Mesenchymal stem cell (in vitro differentiated cells and primary cell): Measurements from ENCODE around the gene PTPA.

Experiments used
- DNase-seq: peaks from one replicate; pipeline ENCODE4 v3.0.0-alpha.2; 2013
- H2AFZ ChIP-seq: one replicate; pipeline ENCODE4 v1.6.1; 2013; ENCODE audit warnings: low read depth, mild to moderate bottlenecking, control low read depth, inconsistent platforms, low read length, moderate library complexity
- H2AK5ac ChIP-seq: 2 replicates; pipeline ENCODE4 v1.6.1; 2013; ENCODE audit warnings: low read length, moderate library complexity, mild to moderate bottlenecking, inconsistent platforms; ENCODE audit not compliant: severe bottlenecking
- H2BK120ac ChIP-seq: one replicate; pipeline ENCODE4 v1.6.1; 2013; ENCODE audit warnings: low read depth, mild to moderate bottlenecking, inconsistent platforms, low read length, moderate library complexity
- H2BK12ac ChIP-seq, 2 experiments: one replicate each; pipeline ENCODE4 v1.6.1; 2013; ENCODE audit warnings: inconsistent platforms in 2 of 2, low read length in 2 of 2, mild to moderate bottlenecking in 2 of 2, moderate library complexity in 2 of 2, control low read depth in 1 of 2
- H2BK15ac ChIP-seq: one replicate; pipeline ENCODE4 v1.6.1; 2013; ENCODE audit warnings: mild to moderate bottlenecking, low read depth, inconsistent platforms; ENCODE audit not compliant: poor library complexity, severe bottlenecking
- H2BK5ac ChIP-seq: 2 replicates; pipeline ENCODE4 v1.6.1; 2013; ENCODE audit warnings: low read depth, mild to moderate bottlenecking, low read length, control low read depth, inconsistent platforms; ENCODE audit not compliant: poor library complexity, severe bottlenecking
- H3K14ac ChIP-seq, 2 experiments: one replicate each; pipeline ENCODE4 v1.6.1; 2013; ENCODE audit warnings: inconsistent platforms in 2 of 2, low read length in 2 of 2, control low read depth in 1 of 2, mild to moderate bottlenecking in 1 of 2, moderate library complexity in 1 of 2
- H3K18ac ChIP-seq, 2 experiments: one replicate each; pipeline ENCODE4 v1.6.1; 2013; ENCODE audit warnings: inconsistent platforms in 2 of 2, low read length in 2 of 2, control low read depth in 1 of 2, low read depth in 1 of 2, mild to moderate bottlenecking in 1 of 2
- H3K23ac ChIP-seq, 2 experiments: one replicate each; pipeline ENCODE4 v1.6.1; 2013; ENCODE audit warnings: inconsistent platforms in 2 of 2, low read length in 2 of 2, mild to moderate bottlenecking in 2 of 2, moderate library complexity in 2 of 2, control low read depth in 1 of 2
- H3K27ac ChIP-seq: 2 replicates; pipeline ENCODE4 v1.5.1; 2013; ENCODE audit warnings: mild to moderate bottlenecking, moderate library complexity, low read length, control low read depth, inconsistent platforms; ENCODE audit not compliant: poor library complexity, severe bottlenecking
- H3K27me3 ChIP-seq, 2 experiments: 2 replicates each; pipeline versions ENCODE4 v1.6.1 to v1.7.0; 2013; ENCODE audit warnings: low read length in 2 of 2, mild to moderate bottlenecking in 2 of 2, moderate library complexity in 2 of 2, control low read depth in 1 of 2, inconsistent platforms in 1 of 2; ENCODE audit not compliant: control insufficient read depth in 1 of 2, insufficient read depth in 1 of 2
- H3K36me3 ChIP-seq, 2 experiments: 2 replicates each; pipeline versions ENCODE4 v1.6.1 to v1.7.0; 2013; ENCODE audit warnings: low read length in 2 of 2, control low read depth in 1 of 2, inconsistent platforms in 1 of 2, low read depth in 1 of 2, mild to moderate bottlenecking in 1 of 2; ENCODE audit not compliant: insufficient read depth in 2 of 2, control insufficient read depth in 1 of 2
- H3K4ac ChIP-seq, 2 experiments: one replicate each; pipeline ENCODE4 v1.6.1; 2013; ENCODE audit warnings: inconsistent platforms in 2 of 2, low read length in 2 of 2, mild to moderate bottlenecking in 2 of 2, moderate library complexity in 2 of 2, control low read depth in 1 of 2, low read depth in 1 of 2
- H3K4me1 ChIP-seq: 2 replicates; pipeline ENCODE4 v1.6.1; 2013; ENCODE audit warnings: low read depth, low read length, control low read depth; ENCODE audit not compliant: control insufficient read depth, insufficient read depth
- H3K4me2 ChIP-seq: 2 replicates; pipeline ENCODE4 v1.6.1; 2013; ENCODE audit warnings: low read length, mild to moderate bottlenecking, inconsistent platforms; ENCODE audit not compliant: poor library complexity, severe bottlenecking
- H3K4me3 ChIP-seq, 2 experiments: 2 replicates each; pipeline versions ENCODE4 v1.5.1 to v1.7.0; 2013; ENCODE audit warnings: low read length in 2 of 2, mild to moderate bottlenecking in 2 of 2, control low read depth in 1 of 2, low read depth in 1 of 2; ENCODE audit not compliant: insufficient read depth in 1 of 2
- H3K79me1 ChIP-seq: replicated peaks from 2 replicates; pipeline ENCODE4 v1.6.1; 2013; ENCODE audit warnings: mild to moderate bottlenecking, control low read depth, low read length, inconsistent platforms; ENCODE audit not compliant: poor library complexity, severe bottlenecking
- H3K9ac ChIP-seq: 2 replicates; pipeline ENCODE4 v1.7.0; 2013; ENCODE audit warnings: mild to moderate bottlenecking, low read length, moderate library complexity
- H3K9me3 ChIP-seq: 2 replicates; pipeline ENCODE4 v1.7.0; 2013; ENCODE audit warnings: mild to moderate bottlenecking, low read length; ENCODE audit not compliant: control insufficient read depth
- H4K8ac ChIP-seq: one replicate; pipeline ENCODE4 v1.6.1; 2013; ENCODE audit warnings: inconsistent platforms, mild to moderate bottlenecking, low read length, moderate library complexity
- H4K91ac ChIP-seq: one replicate; pipeline ENCODE4 v1.6.1; 2013; ENCODE audit warnings: mild to moderate bottlenecking, low read length, inconsistent platforms
- WGBS: methylation state at CpG from one replicate; pipeline ENCODE4 v1.1.7; 2013; ENCODE audit warnings: mixed read lengths; 5-methylcytosine and 5-hydroxymethylcytosine counted together

The PTPA gene

DNA sequence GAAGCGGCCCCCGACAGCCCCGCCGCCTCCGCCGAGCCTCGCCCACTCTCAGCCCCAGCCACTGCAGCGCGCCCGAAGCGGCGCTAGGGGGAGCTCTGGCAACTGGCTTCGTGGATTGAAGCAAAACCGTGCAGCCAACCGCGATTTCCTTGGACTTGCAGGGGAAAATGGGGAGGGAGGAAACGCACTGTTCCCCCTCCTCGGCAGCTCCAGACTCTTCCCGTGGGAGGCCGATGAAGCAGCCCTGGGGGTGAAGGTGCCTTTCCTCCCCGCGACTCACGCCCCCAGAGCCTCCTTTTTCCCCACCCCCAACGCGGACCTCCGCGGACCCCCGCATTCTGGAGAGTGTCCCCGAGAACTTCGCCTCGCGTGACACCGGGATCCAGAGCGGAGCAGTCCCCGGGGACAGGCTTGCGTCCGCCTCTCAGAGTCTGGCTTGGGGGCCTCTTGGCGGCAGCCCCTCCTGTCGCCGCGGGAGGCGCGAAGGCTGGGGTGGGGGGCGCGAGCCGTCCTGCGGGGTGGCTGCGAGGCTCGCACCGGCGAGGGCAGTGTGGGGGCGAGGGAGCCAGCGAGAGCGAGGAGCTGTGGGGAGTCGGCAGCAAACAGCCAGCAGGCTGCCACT, 63.0 kb downstream of the PTPA start:
- H3K27me3 ChIP-seq, result no peaks in the 10 kb centered on the region
- H2BK15ac ChIP-seq, result peak overlapping the region; percentile 98
- peak overlapping the region; percentile 100 for H3K18ac ChIP-seq
- H3K4me1 ChIP-seq, result peaks cover 36% of the 10 kb centered on the region
- H2BK12ac ChIP-seq, result peak overlapping the region; percentile 79
- peak overlapping the region; percentile 9 to 99 for H3K14ac ChIP-seq
- H3K4me2 ChIP-seq, result peak overlapping the region; percentile 91
- H3K9ac ChIP-seq, result peak overlapping the region; percentile 98
- peak overlapping the region; percentile 97 for H3K27ac ChIP-seq
- peak overlapping the region; percentile 63 to 82 for H3K4me3 ChIP-seq
- peak overlapping the region; percentile 100 for H4K91ac ChIP-seq
- peak overlapping the region; percentile 100 for H2BK120ac ChIP-seq
- H3K79me1 ChIP-seq, result peaks cover 6% of the 10 kb centered on the region
- peak; percentile 94 for DNase-seq
- peak overlapping the region; percentile 95 for H2AK5ac ChIP-seq
- no peaks in the 10 kb centered on the region for H3K9me3 ChIP-seq
- no peak overlapping the region for H2AFZ ChIP-seq
- WGBS, result under 1% methylated on average over 47 of the region's 55 CpGs
- H4K8ac ChIP-seq, result peak overlapping the region; percentile 99
- H3K23ac ChIP-seq, result peak overlapping the region; percentile 74 to 75
- peaks cover 0 to 6% of the 10 kb centered on the region in 2 experiments for H3K36me3 ChIP-seq
- H3K4ac ChIP-seq, result peak overlapping the region; percentile 98 to 99
- H2BK5ac ChIP-seq, result peak overlapping the region; percentile 99

- Histone ChIP-seq H3K4me2 (peak overlapping the region; percentile 91), H3K4me1 (peaks cover 36% of the 10 kb centered on the region), H2AFZ (no peak overlapping the region), H3K27ac (peak overlapping the region; percentile 97), H3K18ac (peak overlapping the region; percentile 100), H3K4ac (peak overlapping the region; percentile 99), H2AK5ac (peak overlapping the region; percentile 95), H3K9me3 (no peaks in the 10 kb centered on the region), H2BK120ac (peak overlapping the region; percentile 100), H3K36me3 (peaks cover 0 to 6% of the 10 kb centered on the region in 2 experiments), H3K9ac (peak overlapping the region; percentile 98), H4K91ac (peak overlapping the region; percentile 100), H2BK12ac (peak overlapping the region; percentile 88 to 89), H3K4me3 (peak overlapping the region; percentile 63 to 82), H2BK5ac (peak overlapping the region; percentile 99), H3K23ac (peak overlapping the region in 1 of 2 experiments; percentile 75), H3K14ac (peak overlapping the region; percentile 9 to 99), H4K8ac (peak overlapping the region; percentile 99), H3K79me1 (peaks cover 9% of the 10 kb centered on the region), H3K27me3 (no peaks in the 10 kb centered on the region), H2BK15ac (peak overlapping the region; percentile 98)
- DNase-seq, result peak; percentile 94
- 0% methylated on average over 17 of the region's 53 CpGs for WGBS
Observed at GRCh38 chr9:129174724-129175514, 63.7 kb downstream of the PTPA start.

DNA sequence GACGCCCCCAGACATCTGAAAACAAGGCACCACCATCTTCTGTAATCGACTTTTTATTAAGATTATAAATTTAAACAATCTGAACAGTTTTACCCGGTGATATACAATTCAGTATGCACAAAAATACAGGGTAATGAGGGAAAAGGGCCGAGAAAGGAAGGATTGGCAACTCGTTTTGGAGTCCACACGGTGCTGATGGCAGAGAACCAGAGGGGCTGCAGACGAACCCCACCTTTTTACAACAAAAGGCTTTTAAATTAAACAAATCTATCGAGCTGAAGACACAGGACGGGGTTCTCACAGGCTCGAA, 64.3 kb downstream of the PTPA start:
- Histone ChIP-seq H3K36me3 (peaks cover 0 to 6% of the 10 kb centered on the region in 2 experiments), H3K27me3 (no peaks in the 10 kb centered on the region), H2BK120ac (peak overlapping the region; percentile 97), H3K18ac (peak overlapping the region; percentile 95 to 97), H3K4me2 (peak overlapping the region; percentile 86), H2BK15ac (peak overlapping the region; percentile 18), H3K4me3 (peak overlapping the region; percentile 80 to 82), H2AK5ac (no peak overlapping the region), H3K4me1 (peaks cover 33% of the 10 kb centered on the region), H2BK5ac (peak overlapping the region; percentile 90), H2AFZ (no peak overlapping the region), H3K9me3 (no peaks in the 10 kb centered on the region), H3K27ac (peak overlapping the region; percentile 97), H4K91ac (no peak overlapping the region), H3K4ac (peak overlapping the region; percentile 81 to 99), H4K8ac (peak overlapping the region; percentile 76), H3K9ac (peak overlapping the region; percentile 98), H3K79me1 (peaks cover 9% of the 10 kb centered on the region), H3K14ac (no peak overlapping the region), H3K23ac (no peak overlapping the region), H2BK12ac (no peak overlapping the region)
- WGBS, result 0% methylated on average over 8 of the region's 10 CpGs
- no peak for DNase-seq
